A204.1 (cell line): ENCODE results near the gene KRT6A.
"Not testable (repeated sequence)": the region's sequence is repeated elsewhere in the genome, so short reads cannot be mapped to it uniquely, and the experiment has no call there.

Experiments used
- FAIRE-seq: peaks from 2 replicates; lab custom pipeline; 2012; peaks lifted over from hg19 to GRCh38; lab: Jason Lieb, UNC

The KRT6A gene

DNA sequence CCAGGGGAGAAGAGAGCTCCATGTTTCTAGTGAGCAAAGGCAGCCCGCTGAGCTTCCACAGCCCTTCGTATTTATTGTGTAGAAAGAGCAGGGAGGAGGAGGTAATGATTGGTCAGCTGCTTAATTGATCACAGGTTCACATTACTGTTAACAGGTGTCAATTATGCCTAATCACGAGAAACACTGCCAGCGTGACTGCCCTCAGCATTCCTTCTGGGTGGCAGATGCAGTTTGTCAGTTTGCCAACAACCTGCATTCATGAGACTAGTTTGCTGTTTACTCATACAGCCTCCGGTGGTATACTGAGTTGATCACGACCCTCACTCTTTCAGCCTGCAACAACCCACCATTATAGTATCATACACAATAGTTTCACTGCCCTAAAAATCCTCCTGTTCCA lies 7.5 kb upstream of the KRT6A start:
- not testable (repeated sequence) for FAIRE-seq

DNA sequence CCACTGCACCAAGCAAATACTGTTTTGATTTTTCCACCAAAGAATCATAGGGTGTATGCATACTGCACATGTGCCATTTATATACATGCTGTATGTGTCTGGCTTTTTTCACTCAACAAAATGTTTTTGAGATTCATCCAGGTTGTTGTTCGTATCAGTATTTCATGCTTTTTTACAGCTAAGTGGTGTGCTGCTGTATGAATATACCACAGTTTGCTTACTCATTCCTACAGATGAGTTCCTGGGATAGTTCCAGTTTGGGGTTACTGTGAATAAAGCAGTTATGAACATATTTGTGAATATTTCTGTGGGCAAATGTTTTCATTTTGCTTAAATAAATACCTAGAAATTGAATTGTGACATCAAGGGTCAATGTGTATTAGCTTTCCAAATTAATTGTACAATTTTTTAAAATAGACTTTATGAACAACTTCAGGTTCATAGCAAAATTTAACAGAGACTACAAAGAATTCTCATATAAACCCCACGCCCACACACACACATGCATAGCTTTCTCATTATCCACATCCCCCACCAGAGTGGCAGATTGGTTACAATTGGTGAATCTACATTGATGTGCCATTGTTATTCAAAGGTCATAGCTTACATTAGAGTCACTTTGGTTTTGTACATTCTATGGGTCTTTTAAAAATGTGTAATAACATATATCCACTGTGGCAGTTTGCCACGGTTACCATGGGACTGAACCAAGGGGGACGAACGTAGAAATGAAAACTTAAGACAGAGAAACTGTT lies 6.9 kb upstream of the KRT6A start:
- FAIRE-seq: no peak

DNA sequence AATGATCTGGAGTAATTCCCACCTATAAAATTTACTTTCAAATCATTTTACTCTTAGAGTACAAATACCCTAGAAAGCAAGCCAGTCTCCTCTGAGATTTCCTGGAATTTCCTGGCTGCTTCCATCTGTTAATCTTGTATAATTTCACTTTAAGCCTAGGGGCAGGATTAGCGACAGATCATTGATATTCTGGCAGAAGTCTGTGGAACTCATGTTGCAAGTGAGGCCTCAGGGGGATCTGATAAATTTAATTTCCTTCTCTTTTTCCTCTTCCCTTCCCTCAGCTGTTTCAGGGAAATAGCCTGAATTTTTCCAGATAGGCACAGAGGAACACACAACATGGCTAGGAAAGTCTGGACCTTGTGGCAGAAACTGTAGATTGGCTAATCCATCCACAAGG lies 5.9 kb upstream of the KRT6A start:
- FAIRE-seq: no peak

DNA sequence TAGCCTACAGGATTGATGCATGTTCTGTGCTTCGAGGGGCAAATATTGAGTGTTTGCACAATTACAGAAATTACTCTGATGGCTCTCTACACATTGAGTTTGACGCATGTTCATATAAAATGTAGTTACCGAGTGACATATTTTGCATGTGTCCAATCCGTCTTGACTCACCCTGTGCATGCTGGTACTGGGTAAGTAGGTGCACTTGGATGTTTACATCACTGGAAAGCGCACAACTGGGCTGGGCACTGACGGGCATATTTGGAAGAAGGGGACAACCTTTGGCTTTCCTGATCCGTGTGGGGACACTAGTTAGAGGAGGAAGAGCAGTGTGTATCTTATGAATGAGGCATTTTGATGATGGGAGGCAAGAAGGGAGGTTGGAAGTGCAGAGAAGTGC lies 4.9 kb upstream of the KRT6A start:
- no peak for FAIRE-seq

DNA sequence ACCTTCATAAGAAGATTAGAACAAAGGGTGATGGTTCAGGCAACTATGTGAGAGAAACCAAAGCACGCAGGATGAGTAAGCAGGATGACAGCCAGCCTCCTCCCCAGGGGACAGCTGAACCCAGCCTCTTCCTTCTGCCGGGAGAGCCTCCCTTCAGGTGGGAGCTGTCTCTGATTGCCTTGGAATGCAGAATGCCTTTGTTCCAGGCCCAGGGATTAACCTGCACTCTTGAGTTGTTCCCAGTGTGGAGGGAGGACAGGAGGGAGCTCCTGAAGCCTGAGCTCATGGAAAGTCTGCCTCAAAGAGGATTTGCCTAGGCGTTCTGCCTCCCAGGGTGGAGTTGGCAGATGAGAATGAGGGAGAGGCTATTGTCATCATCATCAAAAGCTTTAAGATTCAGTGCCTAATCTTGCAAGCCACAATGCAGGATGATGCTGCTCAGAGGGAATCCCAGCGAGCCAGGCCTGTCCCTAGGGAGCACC lies 3.6 kb upstream of the KRT6A start:
- FAIRE-seq: no peak

DNA sequence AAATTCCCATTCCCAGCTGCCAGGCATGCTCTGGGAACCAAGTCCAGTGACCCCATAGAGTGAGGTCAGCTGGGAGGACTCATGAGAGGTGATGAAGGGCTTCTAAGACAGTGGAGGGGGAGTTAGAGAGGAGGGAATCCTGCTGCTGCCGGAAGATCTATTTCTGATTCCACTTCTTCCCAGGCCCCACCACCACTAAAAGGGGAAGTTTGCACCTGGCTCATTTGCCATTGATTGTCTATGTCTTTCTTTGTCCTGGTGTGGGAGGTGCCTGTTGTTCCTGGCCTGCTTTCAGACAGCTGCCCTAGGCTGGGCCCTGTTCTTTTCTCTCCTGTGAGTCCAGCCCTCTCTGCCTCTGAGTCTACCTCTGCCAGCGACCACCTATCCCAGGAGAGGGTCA lies 3.0 kb upstream of the KRT6A start:
- no peak for FAIRE-seq

DNA sequence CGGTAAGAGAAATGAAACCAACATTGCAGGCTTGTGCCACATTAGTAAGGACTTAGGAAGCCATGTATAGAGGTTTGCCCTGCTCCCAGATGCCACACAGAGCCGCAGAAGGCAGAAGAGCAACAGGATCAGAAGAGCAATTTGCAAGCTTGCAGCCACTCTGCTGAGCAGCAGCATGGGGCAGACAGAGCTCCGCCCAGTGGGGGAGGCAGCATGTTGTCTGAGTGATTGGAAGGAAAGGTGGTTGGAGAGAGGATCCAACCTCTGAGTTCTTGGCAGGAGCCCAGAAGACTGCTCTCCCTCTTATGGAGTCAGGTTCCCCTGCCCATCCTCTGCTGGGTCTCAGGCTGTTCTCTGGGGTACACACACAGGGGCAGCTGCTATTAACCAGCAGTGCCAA lies 2.3 kb upstream of the KRT6A start:
- no peak for FAIRE-seq

DNA sequence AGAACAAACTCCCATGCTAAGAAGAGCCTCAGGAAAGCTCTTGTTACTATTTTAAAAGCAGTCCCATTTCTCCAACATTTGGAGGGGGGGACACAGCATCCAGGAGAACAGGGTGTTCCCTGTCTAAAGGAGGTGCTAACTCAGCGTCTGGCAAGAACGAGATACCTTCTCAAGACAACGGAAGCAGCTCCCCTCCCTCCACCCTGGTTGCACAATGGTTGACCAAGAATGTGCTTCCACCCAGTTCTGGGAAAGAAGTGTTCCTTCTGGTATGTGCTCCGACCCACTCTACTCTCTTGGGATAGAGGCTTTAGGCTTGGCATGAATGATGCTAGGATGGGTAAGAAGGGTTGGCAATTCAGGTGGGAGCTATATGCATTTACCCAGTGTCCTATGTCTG lies 1.5 kb upstream of the KRT6A start:
- no peak for FAIRE-seq

DNA sequence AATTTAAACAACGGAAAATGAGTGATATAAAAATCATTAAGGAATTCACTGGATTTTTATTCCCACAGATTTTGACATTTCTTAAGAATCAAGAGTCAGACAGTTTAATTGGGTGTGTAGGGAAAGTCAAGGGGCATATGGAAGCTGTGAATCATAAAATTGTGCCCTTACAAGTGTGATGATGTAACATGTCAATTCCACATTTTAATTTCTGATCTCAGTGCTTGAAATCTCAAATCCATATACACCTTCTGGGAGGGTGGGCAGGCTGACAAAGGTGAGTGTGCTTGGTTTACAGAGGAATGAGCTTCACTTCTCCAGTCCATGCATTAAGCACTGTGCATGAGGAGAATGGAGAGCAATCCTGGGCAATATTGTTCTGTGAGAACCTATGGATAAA lies 1.0 kb upstream of the KRT6A start:
- FAIRE-seq: no peak

DNA sequence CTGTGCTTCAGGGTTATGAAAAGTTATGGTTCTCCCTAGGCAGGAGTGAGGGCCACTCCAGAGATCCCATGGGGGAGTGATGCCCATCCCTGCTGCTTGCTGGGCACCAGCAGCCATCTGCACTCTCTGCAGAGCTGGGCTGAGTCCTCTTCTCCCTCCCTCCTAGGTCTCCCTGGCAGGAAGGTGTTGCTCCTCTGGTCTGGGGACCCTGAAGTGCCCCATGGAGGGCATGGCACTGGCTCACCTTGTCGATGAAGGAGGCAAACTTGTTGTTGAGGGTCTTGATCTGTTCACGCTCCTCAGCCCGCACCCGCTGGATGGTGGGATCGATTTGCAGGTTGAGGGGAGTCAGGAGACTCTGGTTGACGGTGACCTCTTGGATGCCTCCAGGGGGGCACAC lies 652 bp downstream of the KRT6A start:
- not testable (repeated sequence) for FAIRE-seq

DNA sequence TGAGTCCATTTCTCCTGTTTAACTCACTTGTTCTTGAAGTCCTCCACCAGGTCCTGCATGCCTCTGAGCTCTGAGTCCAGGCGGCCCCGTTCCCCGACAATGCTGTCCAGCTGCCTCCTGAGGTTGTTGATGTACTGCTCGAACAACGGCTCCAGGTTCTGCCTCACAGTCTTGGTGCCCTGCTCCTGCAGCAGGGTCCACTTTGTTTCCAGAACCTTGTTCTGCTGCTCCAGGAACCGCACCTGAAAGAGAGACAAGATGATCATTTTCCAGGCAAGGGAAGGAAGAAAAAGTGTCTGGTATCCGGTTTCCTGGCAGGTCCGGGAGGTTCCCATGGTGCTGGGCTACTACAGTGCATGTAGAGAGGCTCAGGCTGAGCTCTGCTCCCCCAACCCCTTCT lies 1.6 kb downstream of the KRT6A start:
- not testable (repeated sequence) for FAIRE-seq

DNA sequence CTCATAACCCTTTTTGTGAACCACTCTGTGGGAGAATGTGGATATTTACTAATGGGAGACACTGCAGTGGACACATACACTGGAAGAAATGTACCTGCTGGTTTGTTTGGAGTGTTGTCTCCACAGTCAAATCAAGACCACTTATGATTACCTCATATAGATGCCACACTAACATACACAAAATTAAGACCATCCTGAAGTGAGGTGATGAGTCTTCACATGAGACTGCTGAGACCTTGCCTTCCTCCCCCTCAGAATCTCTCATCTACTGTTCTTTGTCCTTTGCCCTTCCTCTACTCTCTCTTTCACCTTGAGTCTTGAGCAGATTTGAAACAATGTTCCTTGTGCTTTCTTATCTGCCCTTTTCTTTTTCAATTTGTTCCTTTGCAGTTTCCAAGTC lies 4.3 kb downstream of the KRT6A start:
- no peak for FAIRE-seq

DNA sequence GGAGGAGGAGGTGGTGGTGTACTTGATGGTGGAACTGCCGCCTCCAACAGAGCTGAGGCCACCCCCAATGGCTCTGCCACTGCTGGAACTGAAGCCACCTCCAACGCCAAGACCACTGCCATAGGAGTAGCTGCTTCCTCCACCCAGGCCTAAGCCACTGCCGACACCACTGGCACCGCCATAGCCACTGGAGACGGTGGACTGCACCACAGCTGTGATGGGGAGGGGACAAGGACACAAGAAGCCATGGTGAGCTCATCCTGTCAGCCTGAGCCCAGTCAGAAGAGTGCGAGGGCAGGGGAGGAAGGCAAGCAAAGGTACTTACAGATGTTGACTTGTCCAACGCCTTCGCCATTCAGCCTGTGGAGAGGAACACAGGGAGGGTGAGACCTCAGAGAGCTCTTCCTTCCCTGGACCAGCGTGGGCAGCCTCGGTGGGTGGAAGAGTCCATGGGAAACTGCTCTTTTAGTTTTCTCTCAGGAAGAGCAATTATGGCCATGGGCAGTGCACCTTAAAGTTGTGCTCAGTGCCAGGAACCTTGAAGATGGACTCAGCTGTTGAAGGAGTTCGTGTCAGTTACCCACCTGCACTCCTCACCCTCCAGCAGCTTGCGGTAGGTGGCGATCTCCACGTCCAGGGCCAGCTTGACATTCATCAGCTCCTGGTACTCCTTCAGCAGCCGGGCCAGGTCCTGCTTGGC lies 5.2 kb downstream of the KRT6A start:
- not testable (repeated sequence) for FAIRE-seq

DNA sequence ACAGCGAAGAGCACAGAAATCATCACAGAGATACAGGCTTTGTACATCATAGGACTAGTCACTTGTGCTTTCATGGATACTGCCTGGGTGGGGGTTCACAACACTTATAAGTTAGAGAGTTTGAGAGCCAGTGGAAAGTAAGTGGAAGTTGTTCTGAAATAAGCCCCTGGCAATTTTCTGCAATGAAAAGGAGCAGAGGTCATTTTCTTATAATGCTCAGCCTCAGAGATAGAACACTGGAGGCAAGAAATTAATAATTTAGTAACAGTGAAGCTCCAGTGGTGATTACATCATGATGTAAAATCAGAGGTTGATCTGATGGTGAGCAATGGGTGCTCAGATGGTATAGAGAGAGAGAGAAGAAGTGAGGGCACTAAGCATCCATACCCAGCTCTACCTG lies 5.8 kb downstream of the KRT6A start:
- FAIRE-seq: no peak

DNA sequence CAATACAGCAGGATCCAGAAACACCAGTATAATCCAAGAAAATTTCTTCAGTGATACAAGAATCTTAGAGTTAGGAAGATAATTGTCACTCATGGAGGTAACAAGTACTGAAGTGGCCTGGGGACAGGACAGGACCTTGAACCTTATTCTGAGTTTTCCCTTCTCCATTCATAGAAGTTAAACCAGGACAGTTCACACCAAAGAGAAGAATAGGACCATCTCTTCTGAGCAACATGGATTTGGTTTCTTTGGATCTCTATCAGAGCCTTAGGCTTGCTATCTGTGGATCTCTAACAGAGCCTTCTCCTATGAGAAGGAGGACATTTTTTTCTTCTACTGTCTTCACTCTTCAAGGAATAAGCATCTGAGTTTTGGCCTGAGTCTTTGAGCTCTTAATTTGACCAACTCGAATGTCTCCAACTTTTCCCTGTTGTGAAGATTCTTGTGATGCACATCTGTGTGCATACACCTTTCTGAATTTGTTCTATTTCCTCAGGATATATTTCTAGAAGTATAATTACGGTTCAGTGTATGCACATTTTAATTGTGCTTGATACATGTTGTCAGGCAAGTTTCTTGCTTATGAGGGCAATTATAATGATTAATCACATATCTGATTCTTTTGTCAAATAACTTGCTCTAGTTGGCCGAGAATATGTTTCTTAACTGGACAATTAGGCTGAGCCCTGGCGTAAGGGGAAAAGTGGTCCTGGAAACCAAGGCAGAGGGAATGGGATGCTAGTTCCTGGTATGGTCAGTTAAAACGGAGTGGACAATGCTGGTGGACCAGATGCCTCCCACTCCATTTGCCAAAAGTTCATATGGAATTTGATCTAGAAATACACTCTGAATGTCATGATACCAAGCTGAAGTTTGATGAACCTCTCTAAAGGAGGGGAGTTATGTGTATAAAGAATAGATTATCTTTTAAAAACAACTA lies 6.6 kb downstream of the KRT6A start:
- FAIRE-seq: no peak

DNA sequence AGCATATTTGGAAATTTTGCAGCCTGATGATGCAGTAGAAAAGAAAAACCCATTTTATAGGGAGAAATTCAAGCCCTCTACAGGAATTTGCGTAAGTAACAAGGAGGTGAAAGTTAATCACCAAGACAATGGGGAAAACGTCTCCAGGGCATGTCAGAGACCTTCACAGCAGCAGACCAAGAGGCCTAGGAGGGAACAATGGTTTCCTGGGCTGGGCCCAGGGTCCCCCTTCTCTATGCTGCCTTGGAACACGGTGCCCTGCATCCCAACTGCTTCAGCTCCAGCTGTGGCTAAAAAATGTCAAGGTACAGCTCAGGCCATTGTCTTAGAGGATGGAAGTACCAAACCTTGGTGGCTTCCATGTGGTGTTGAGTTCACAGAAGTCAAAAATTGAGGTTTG lies 13.0 kb downstream of the KRT6A start:
- FAIRE-seq: no peak

DNA sequence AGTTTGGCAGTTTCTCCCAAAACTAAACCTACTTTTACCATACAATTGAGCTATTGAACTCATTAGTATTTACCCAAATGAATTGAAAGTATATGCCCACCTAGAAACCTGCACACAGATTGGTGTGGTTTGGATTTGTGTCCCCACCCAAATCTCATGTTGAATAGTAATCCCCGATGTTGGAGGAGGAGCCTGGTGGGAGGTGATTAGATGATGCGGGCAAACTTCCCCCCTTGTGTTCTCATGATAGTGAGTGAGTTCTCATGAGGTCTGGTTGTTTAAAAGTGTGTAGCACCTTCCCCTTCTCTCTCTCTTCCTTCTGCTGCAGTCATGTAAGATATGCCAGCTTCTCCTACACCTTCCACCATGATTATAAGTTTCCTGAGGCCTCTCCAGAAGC lies 15.4 kb downstream of the KRT6A start:
- FAIRE-seq: no peak

DNA sequence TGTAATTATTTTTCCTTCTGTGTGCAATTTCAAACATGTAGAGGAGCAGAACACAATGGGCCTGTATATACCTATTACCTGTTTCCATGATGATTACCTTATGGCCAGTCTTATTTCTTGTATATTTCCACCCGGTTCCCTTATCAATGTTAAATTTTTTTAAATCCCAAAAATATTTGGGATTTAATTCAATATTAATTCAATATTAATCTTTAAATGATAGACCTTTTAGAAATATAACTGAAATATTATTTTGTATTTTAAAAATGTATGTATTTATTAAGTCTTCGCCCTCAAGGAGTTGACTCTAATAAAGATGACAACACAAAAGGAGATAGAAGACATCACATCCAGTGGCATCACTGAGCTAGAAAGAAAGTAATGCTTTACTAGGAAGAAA lies 18.8 kb downstream of the KRT6A start:
- no peak for FAIRE-seq

DNA sequence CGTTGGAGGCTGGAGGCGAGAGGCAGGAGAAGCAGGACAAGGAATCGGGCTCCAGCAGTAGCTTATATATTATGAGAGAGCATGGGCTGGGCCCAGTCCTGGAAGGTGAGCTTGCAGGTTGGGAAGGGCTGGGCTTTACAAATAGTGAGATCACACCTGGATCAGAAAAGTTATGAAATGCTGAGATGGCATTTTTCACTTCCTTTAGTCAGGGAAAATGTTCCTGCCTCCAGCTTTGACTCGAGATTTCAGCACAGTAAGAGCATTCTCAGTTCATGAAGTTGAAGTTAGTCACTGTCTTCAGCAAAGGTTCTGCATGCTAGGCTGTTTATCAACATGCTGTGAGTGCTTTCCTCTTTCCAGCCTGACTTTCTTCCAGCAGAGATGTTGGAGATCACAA lies 19.3 kb downstream of the KRT6A start, which contains the start of gene KRT6C:
TSS of gene KRT6C (minus strand) at position 38 of the 400 bp plus-strand sequence. CDS start 68 bp downstream, outside the sequence.
- no peak for FAIRE-seq

DNA sequence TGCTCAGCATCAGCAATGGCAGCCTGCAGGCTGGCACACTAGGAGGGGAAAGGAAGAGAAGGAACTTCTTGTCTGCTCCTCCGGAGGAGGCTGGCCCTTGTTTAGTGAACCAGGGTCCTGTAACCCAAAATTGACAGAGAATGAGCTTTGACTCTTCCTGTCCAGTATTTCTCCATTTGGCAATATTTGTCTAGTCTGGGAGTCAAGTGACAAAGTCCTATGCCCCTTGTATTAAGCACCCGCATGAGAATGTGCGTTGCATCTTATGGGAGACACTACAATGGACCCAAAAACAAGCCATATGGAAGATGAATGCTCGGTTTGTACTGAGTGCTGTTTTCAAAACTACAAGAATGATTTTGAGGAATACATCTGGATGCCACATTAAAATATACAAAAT lies 23.2 kb downstream of the KRT6A start:
- FAIRE-seq: no peak

DNA sequence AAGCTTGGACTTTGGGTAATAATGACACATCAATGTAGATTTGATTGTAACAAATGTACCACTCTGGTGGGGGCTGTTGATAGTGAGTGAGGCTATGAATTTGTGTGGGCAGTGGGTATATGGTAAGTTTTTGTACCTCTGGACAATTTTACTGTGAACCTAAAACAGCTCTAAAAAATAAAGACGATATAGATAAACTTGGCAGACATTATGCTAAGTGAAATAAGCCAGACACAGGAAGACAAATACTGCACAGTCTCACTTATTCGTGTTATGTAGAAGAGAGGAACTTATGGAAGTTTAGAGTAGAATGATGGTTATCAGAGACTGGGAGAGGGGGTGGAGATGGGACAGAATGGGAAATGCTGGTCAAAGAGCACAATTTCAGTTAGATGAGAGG lies 28.2 kb downstream of the KRT6A start:
- no peak for FAIRE-seq

DNA sequence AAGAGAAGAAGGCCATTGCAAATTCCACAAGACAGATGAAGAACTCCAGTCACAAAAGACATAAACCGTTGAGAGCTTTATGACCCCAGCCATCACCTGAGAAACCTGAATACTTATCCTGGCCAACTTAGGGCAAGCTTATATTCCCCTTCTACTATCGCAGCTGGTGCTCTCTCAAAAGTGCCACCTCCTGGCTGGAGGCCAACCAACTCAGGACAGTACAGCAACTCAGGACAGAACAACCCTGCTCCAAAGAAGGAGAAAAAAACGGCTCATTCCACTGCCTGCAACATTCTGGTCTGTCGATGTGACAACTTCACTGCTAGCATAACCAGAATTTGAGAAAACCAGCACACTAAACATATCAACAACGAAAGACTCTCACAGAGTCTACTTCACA lies 31.4 kb downstream of the KRT6A start:
- no peak for FAIRE-seq

DNA sequence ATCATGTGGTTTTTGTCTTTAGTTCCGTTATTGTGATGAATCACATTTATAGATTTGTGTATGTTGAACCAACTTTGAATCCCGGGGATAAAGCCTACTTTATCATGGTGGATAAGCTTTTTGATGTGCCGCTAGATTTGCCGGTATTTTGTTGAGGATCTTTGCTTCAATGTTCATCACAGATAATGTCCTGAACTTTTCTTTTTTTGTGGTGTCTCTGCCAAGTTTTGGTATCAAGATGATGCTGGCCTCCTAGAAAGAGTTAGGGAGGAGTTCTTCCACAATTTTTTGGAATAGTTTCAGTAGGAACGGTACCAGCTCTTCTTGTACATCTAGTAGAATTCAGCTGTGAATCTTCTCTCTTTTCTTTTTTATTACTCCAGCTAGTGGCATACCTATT lies 34.2 kb downstream of the KRT6A start:
- FAIRE-seq: no peak
